NCI-H2081 (cell line): ENCODE measurements around the gene TRIM38.
"Not testable (repeated sequence)": the region's sequence is repeated elsewhere in the genome, so short reads cannot be mapped to it uniquely, and the experiment has no call there.

Experiments
- DNase-seq, 2 experiments: peaks; one replicate each; lab custom pipeline; 2025; lab: John Stamatoyannopoulos, UW

TRIM38 gene

GRCh38 chr6:25962149-25963127 is at the start of gene TRIM38:
TSS of gene TRIM38 (plus strand) at chr6:25962802. CDS start at chr6:25966523, 3,721 bp downstream.
- DNase-seq, result no peak

GRCh38 chr6:25913741-25914140 is 48.9 kb upstream of the TRIM38 start:
- no peak for DNase-seq

GRCh38 chr6:25916330-25916729 is 46.3 kb upstream of the TRIM38 start:
- no peak for DNase-seq

GRCh38 chr6:25916789-25917490 is 45.7 kb upstream of the TRIM38 start:
- DNase-seq, result no peak

GRCh38 chr6:25918083-25918683 is 44.4 kb upstream of the TRIM38 start:
- no peak for DNase-seq

GRCh38 chr6:25919657-25920056 is 42.9 kb upstream of the TRIM38 start:
- no peak for DNase-seq

- no peak for DNase-seq
These were observed 40.9 kb upstream of the TRIM38 start for GRCh38 chr6:25921525-25922203.

GRCh38 chr6:25922301-25922700 is 40.3 kb upstream of the TRIM38 start:
- DNase-seq, result no peak

- no peak for DNase-seq
These were observed 36.7 kb upstream of the TRIM38 start for GRCh38 chr6:25925876-25926275.

- DNase-seq, result no peak
These were observed 35.4 kb upstream of the TRIM38 start for GRCh38 chr6:25927178-25927577.

- DNase-seq, result no peak
These were observed 34.8 kb upstream of the TRIM38 start for GRCh38 chr6:25927756-25928216.

- DNase-seq, result no peak
These were observed 33.9 kb upstream of the TRIM38 start for GRCh38 chr6:25928562-25929324.

- not testable (repeated sequence) for DNase-seq
These were observed 32.8 kb upstream of the TRIM38 start for GRCh38 chr6:25929785-25930184.

GRCh38 chr6:25930532-25931410 is 31.8 kb upstream of the TRIM38 start, which contains the start of gene SLC17A2:
TSS of gene SLC17A2 (minus strand) at chr6:25930691. CDS start at chr6:25925796, 4,895 bp downstream.
- DNase-seq, result no peak

GRCh38 chr6:25931411-25931709 is 31.2 kb upstream of the TRIM38 start:
- no peak for DNase-seq

- no peak for DNase-seq
These were observed 28.4 kb upstream of the TRIM38 start for GRCh38 chr6:25934156-25934555.

GRCh38 chr6:25934735-25935313 is 27.8 kb upstream of the TRIM38 start:
- DNase-seq, result no peak

GRCh38 chr6:25935953-25936352 is 26.6 kb upstream of the TRIM38 start:
- no peak for DNase-seq

GRCh38 chr6:25939593-25939992 is 23.0 kb upstream of the TRIM38 start:
- no peak for DNase-seq
